HepG2 (cell line): ENCODE measurements around the gene FASLG. TPM values are rescaled to one million over a fixed set of nuclear protein-coding genes. Genes with fewer than 3 reads are reported as not detected.

Experiments used
- ATAC-seq: fragments of 200-7000 bp; cut with Tn5 transposase; 3 replicates; pipeline ENCODE4 v1.9.1; 2020; ENCODE audit warnings: mild to moderate bottlenecking, moderate library complexity
- BruUV-seq: library from RNA; stranded (reverse); fragments of 400-500 nt; replicated peaks from 2 replicates; lab custom pipeline; 2021; lab: Mats Ljungman, UMichigan
- CTCF ChIA-PET: fragments of 300-600 bp; formaldehyde crosslinking; extraction: SDS; loops from one replicate; lab custom pipeline; 2021; ENCODE audit warnings: low total read pairs, inconsistent platforms, low intra/inter-chr PET ratio; lab: Yijun Ruan, JAX
- POLR2A ChIA-PET: fragments of 350-600 bp; sonication (Branson Sonifier 250); formaldehyde crosslinking; loops from one replicate; lab custom pipeline; 2020; ENCODE audit warnings: antibody characterized with exemption, inconsistent platforms; lab: Yijun Ruan, JAX
- DNase-seq: peaks from one replicate; pipeline ENCODE4 v3.0.0-alpha.2; 2015; ENCODE audit warnings: low spot score
- FAIRE-seq: peaks from 3 replicates; lab custom pipeline; 2011; peaks lifted over from hg19 to GRCh38; lab: Jason Lieb, UNC
- H2AFZ ChIP-seq: one replicate; pipeline ENCODE4 v1.6.1; 2011; ENCODE audit warnings: low read length, inconsistent platforms
- H3K27ac ChIP-seq: fragments of 300-600 bp; 3 replicates; pipeline ENCODE4 v1.8.0; 2011; ENCODE audit warnings: mixed run types, mild to moderate bottlenecking, mixed read lengths, low read length, inconsistent platforms; ENCODE audit not compliant: insufficient read depth; ENCODE audit errors: extremely low read length
- H3K27me3 ChIP-seq, 2 experiments: fragments of 200-600 bp in 1 of 2; 2 replicates in 1 of 2; 3 replicates in 1 of 2; pipeline versions ENCODE4 v1.6.0 to v1.8.0; 2011; ENCODE audit warnings: low read length in 2 of 2, mild to moderate bottlenecking in 2 of 2, moderate library complexity in 2 of 2, inconsistent platforms in 1 of 2; ENCODE audit not compliant: insufficient read depth in 2 of 2, control insufficient read depth in 1 of 2
- H3K36me3 ChIP-seq, 2 experiments: fragments of 200-600 bp in 1 of 2; replicated peaks in 1 of 2; 2 replicates in 1 of 2; 3 replicates in 1 of 2; pipeline versions ENCODE4 v1.5.1 to v1.8.0; 2011; ENCODE audit warnings: low read length in 2 of 2, inconsistent platforms in 1 of 2; ENCODE audit not compliant: insufficient read depth in 2 of 2, control insufficient read depth in 1 of 2
- H3K4me1 ChIP-seq: 2 replicates; pipeline ENCODE4 v1.5.1; 2012; ENCODE audit warnings: low read length, inconsistent platforms; ENCODE audit not compliant: insufficient read depth
- H3K4me2 ChIP-seq: 2 replicates; pipeline ENCODE4 v1.6.0; 2011; ENCODE audit warnings: low read depth, low read length, inconsistent platforms
- H3K4me3 ChIP-seq, 3 experiments: fragments of 200-600 bp in 1 of 3; sonication (generic), shearing (Covaris generic) in 1 of 3; replicated peaks in 1 of 3; 2 replicates each; pipeline ENCODE4 v1.5.1; 2011 to 2016; ENCODE audit warnings: low read length in 3 of 3, inconsistent platforms in 2 of 3, low read depth in 2 of 3, mild to moderate bottlenecking in 2 of 3, control low read depth in 1 of 3, mixed read lengths in 1 of 3; ENCODE audit not compliant: insufficient read depth in 1 of 3
- H3K79me2 ChIP-seq: one replicate; pipeline ENCODE4 v1.6.1; 2011; ENCODE audit warnings: low read length, inconsistent platforms; ENCODE audit not compliant: insufficient read depth
- H3K9ac ChIP-seq: 2 replicates; pipeline ENCODE4 v1.6.0; 2011; ENCODE audit warnings: mild to moderate bottlenecking, low read depth, low read length, inconsistent platforms; ENCODE audit not compliant: insufficient read depth
- H3K9me3 ChIP-seq: 2 replicates; pipeline ENCODE4 v1.5.1; 2012; ENCODE audit warnings: mild to moderate bottlenecking, low read length
- H4K20me1 ChIP-seq: 2 replicates; pipeline ENCODE4 v1.6.0; 2011; ENCODE audit warnings: inconsistent platforms, mild to moderate bottlenecking, low read length, moderate library complexity; ENCODE audit not compliant: insufficient read depth
- KMT2A ChIP-seq: sonication (generic); formaldehyde crosslinking; IDR thresholded peaks from 2 replicates; pipeline ENCODE4 v1.4.0; 2020; ENCODE audit warnings: missing genetic modification reagents
- SRY ChIP-seq: sonication (generic); formaldehyde crosslinking; IDR thresholded peaks from 2 replicates; pipeline ENCODE4 v1.8.0; 2022; ENCODE audit warnings: mild to moderate bottlenecking, missing genetic modification reagents
- YEATS4 ChIP-seq: sonication (generic); formaldehyde crosslinking; IDR thresholded peaks from 2 replicates; pipeline ENCODE4 v1.4.0; 2020; ENCODE audit warnings: missing genetic modification reagents, borderline replicate concordance
- ZNF672 ChIP-seq: sonication (generic); formaldehyde crosslinking; IDR thresholded peaks from 2 replicates; pipeline ENCODE4 v1.8.1; 2022; ENCODE audit warnings: missing genetic modification reagents
- WGBS: methylation state at CpG from one replicate; pipeline ENCODE4 v1.1.6; 2017; ENCODE audit warnings: low lambda C conversion rate; 5-methylcytosine and 5-hydroxymethylcytosine counted together
- in situ Hi-C: cut with HindIII; loops from 2 replicates; pipeline ENCODE4 v1.10.0; 2017; ENCODE audit warnings: low pct_unique_long_range_greater_than_20kb; ENCODE audit not compliant: extremely low pct_ligation_motif_present
- intact Hi-C: fragments of 100-400 bp; cut with micrococcal nuclease; formaldehyde crosslinking; loops from one replicate; pipeline ENCODE4 v1.10.0; 2022; ENCODE audit not compliant: unreplicated experiment
- polyA plus RNA-seq, 8 experiments: library from polyadenylated mRNA; depleted of rRNA in 3 of 8; stranded (reverse) in 7 of 8; unstranded in 1 of 8; fragments of >200 nt; fragmentation: Illumina TruSeq in 4 of 8; extraction: Trizol in 4 of 8; gene quantifications; 2 replicates each; pipeline versions ENCODE4 v1.2.1 to v1.2.3, GENCODE V29; 2011 to 2016; ENCODE audit warnings: low read depth in 4 of 8, missing spikeins in 1 of 8, mixed read lengths in 1 of 8; ENCODE audit not compliant: insufficient read depth in 1 of 8
- total RNA-seq, 5 experiments: library from RNA; depleted of rRNA; stranded (reverse); fragments of >200 nt; fragmentation: Illumina TruSeq; extraction: Trizol; gene quantifications; 2 replicates each; pipeline ENCODE4 v1.2.3, GENCODE V29; 2016; ENCODE audit warnings: low read depth in 1 of 5
- TF ChIP-seq, protein P1 (sequence below): sonication (generic); formaldehyde crosslinking; IDR thresholded peaks from 2 replicates; pipeline ENCODE4 v1.4.0; 2020; ENCODE audit warnings: missing genetic modification reagents, mild to moderate bottlenecking, borderline replicate concordance
- TF ChIP-seq, protein P2 (sequence below): sonication (generic); formaldehyde crosslinking; IDR thresholded peaks from 2 replicates; pipeline ENCODE4 v1.4.0; 2020; ENCODE audit warnings: missing genetic modification reagents, mild to moderate bottlenecking, borderline replicate concordance
- TF ChIP-seq, protein P3 (sequence below): sonication (generic); formaldehyde crosslinking; IDR thresholded peaks from 2 replicates; pipeline ENCODE4 v1.4.0; 2020; ENCODE audit warnings: missing genetic modification reagents, borderline replicate concordance
- TF ChIP-seq, protein P4 (sequence below): sonication (generic); formaldehyde crosslinking; IDR thresholded peaks from 2 replicates; pipeline ENCODE4 v1.8.1; 2023; ENCODE audit warnings: mild to moderate bottlenecking, missing genetic modification reagents

FASLG gene
- total and polyA plus RNA-seq, 2 of the 13 experiments (the other 11 are each of a cell fraction or from before 2014, with no cell fraction given) = 0.08 TPM; not detected in 1

DNA sequence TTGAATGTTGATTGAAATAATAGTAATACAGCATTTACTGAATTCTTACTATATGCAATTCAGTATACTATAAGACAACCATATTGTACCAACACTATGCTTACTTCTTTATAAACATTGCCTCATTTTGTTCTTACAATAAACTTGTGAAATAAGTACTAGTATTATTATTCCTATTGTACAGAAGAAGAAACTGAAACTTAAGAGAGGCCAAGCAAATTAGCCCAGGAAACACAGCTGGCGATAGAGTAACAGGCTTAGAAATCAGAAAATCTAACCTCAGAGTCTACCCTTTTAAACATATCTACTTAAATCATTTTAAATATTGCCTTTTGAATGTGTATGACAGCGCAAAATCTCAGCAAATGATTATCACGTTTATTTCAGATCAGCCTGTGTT is 41.7 kb downstream of the FASLG start:
- ATAC-seq (no peak), FAIRE-seq (no peak), DNase-seq (no peak)
- H3K36me3 ChIP-seq = no peaks in the 10 kb centered on the region
- no peaks in the 10 kb centered on the region for H3K4me1 ChIP-seq
- in situ Hi-C loops = no loop called here
- intact Hi-C loops = no loop called here
- CTCF ChIA-PET = no interaction called here
- H3K9ac ChIP-seq = no peak overlapping the region
- H3K9me3 ChIP-seq = no peaks in the 10 kb centered on the region
- 28% methylated on average over 3 of the region's 3 CpGs for WGBS
- H3K27me3 ChIP-seq = peaks cover 0 to 3% of the 10 kb centered on the region in 2 experiments; a peak in 2 of 5 replicates
- no peak overlapping the region for H3K27ac ChIP-seq
- TF ChIP-seq KMT2A (CRISPR knock-in tag) = no peak
- TF ChIP-seq, protein P1, sequence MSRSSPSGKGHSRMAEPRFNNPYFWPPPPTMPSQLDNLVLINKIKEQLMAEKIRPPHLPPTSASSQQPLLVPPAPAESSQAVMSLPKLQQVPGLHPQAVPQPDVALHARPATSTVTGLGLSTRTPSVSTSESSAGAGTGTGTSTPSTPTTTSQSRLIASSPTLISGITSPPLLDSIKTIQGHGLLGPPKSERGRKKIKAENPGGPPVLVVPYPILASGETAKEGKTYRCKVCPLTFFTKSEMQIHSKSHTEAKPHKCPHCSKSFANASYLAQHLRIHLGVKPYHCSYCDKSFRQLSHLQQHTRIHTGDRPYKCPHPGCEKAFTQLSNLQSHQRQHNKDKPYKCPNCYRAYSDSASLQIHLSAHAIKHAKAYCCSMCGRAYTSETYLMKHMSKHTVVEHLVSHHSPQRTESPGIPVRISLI = no peak
- TF ChIP-seq, protein P2, sequence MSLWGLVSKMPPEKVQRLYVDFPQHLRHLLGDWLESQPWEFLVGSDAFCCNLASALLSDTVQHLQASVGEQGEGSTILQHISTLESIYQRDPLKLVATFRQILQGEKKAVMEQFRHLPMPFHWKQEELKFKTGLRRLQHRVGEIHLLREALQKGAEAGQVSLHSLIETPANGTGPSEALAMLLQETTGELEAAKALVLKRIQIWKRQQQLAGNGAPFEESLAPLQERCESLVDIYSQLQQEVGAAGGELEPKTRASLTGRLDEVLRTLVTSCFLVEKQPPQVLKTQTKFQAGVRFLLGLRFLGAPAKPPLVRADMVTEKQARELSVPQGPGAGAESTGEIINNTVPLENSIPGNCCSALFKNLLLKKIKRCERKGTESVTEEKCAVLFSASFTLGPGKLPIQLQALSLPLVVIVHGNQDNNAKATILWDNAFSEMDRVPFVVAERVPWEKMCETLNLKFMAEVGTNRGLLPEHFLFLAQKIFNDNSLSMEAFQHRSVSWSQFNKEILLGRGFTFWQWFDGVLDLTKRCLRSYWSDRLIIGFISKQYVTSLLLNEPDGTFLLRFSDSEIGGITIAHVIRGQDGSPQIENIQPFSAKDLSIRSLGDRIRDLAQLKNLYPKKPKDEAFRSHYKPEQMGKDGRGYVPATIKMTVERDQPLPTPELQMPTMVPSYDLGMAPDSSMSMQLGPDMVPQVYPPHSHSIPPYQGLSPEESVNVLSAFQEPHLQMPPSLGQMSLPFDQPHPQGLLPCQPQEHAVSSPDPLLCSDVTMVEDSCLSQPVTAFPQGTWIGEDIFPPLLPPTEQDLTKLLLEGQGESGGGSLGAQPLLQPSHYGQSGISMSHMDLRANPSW (CRISPR knock-in tag) = no peak
- TF ChIP-seq, protein P3, sequence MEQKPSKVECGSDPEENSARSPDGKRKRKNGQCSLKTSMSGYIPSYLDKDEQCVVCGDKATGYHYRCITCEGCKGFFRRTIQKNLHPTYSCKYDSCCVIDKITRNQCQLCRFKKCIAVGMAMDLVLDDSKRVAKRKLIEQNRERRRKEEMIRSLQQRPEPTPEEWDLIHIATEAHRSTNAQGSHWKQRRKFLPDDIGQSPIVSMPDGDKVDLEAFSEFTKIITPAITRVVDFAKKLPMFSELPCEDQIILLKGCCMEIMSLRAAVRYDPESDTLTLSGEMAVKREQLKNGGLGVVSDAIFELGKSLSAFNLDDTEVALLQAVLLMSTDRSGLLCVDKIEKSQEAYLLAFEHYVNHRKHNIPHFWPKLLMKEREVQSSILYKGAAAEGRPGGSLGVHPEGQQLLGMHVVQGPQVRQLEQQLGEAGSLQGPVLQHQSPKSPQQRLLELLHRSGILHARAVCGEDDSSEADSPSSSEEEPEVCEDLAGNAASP (CRISPR knock-in tag) = no peak
- no peak for TF ChIP-seq SRY
- TF ChIP-seq, protein P4, sequence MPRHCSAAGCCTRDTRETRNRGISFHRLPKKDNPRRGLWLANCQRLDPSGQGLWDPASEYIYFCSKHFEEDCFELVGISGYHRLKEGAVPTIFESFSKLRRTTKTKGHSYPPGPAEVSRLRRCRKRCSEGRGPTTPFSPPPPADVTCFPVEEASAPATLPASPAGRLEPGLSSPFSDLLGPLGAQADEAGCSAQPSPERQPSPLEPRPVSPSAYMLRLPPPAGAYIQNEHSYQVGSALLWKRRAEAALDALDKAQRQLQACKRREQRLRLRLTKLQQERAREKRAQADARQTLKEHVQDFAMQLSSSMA (CRISPR knock-in tag) = no peak
- TF ChIP-seq ZNF672 (CRISPR knock-in tag) = no peak
- TF ChIP-seq YEATS4 (CRISPR knock-in tag) = no peak
- H3K4me3 ChIP-seq = no peak overlapping the region
- POLR2A ChIA-PET = no interaction called here
- BruUV-seq = no TSS peak
- no peak overlapping the region for H2AFZ ChIP-seq
- H4K20me1 ChIP-seq = no peaks in the 10 kb centered on the region
- no peak overlapping the region for H3K4me2 ChIP-seq
- no peaks in the 10 kb centered on the region for H3K79me2 ChIP-seq
